Measurements from ENCODE around the gene USP32. TPM values are rescaled to one million over a fixed set of nuclear protein-coding genes. Genes with fewer than 3 reads are reported as not detected.

Gene USP32
- total RNA-seq, 1 experiment from 2014 or later, result 103 TPM

DNA sequence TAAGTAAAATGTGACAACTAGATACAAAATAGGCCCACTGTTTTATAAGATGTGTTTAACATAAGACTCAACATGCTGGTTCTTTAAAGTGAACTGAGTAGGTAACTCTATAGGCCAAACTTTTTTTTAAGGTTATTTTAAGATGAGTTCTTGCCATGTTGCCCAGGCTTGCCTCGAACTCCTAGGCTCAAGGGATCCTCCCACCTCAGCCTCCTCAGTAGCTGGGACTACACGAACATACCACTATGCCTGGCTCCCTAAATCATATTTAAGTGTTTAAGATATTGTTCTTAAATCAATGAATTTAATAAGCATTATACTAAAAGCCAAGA, 69.9 kb downstream of the USP32 start:
- Mint-ChIP-seq H3K4me3 (no peak overlapping the region), H3K9me3 (no peaks in the 10 kb centered on the region), H3K36me3 (no peaks in the 10 kb centered on the region), H3K27ac (no peak overlapping the region), H3K27me3 (ENCODE audit: low read depth) (no peaks in the 10 kb centered on the region), H3K4me1 (peaks cover 36% of the 10 kb centered on the region)
- CTCF ChIA-PET, result no interaction called here
- ATAC-seq, result no peak
- TF ChIP-seq, protein P1, sequence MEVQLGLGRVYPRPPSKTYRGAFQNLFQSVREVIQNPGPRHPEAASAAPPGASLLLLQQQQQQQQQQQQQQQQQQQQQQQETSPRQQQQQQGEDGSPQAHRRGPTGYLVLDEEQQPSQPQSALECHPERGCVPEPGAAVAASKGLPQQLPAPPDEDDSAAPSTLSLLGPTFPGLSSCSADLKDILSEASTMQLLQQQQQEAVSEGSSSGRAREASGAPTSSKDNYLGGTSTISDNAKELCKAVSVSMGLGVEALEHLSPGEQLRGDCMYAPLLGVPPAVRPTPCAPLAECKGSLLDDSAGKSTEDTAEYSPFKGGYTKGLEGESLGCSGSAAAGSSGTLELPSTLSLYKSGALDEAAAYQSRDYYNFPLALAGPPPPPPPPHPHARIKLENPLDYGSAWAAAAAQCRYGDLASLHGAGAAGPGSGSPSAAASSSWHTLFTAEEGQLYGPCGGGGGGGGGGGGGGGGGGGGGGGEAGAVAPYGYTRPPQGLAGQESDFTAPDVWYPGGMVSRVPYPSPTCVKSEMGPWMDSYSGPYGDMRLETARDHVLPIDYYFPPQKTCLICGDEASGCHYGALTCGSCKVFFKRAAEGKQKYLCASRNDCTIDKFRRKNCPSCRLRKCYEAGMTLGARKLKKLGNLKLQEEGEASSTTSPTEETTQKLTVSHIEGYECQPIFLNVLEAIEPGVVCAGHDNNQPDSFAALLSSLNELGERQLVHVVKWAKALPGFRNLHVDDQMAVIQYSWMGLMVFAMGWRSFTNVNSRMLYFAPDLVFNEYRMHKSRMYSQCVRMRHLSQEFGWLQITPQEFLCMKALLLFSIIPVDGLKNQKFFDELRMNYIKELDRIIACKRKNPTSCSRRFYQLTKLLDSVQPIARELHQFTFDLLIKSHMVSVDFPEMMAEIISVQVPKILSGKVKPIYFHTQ (CRISPR knock-in tag; IDR thresholded peaks at IDR 0.05), result no peak
- no peak for TF ChIP-seq RELA (CRISPR knock-in tag; IDR thresholded peaks at IDR 0.05; ENCODE audit: borderline replicate concordance)
- TF ChIP-seq ZNF263 (CRISPR knock-in tag; IDR thresholded peaks at IDR 0.05; ENCODE audit: low read depth), result no peak
- TF ChIP-seq CBFB (CRISPR knock-in tag; IDR thresholded peaks at IDR 0.05; ENCODE audit: low read depth), result no peak
- TF ChIP-seq SOX15 (CRISPR knock-in tag; IDR thresholded peaks at IDR 0.05), result no peak
- TF ChIP-seq PRRX2 (CRISPR knock-in tag; IDR thresholded peaks at IDR 0.05), result no peak
- TF ChIP-seq GABPB1 (CRISPR knock-in tag; IDR thresholded peaks at IDR 0.05), result no peak
- TF ChIP-seq FOXP1 (CRISPR knock-in tag; IDR thresholded peaks at IDR 0.05; ENCODE audit: borderline replicate concordance), result no peak
- no peak for TF ChIP-seq ESRRA (CRISPR knock-in tag; IDR thresholded peaks at IDR 0.05; ENCODE audit: borderline replicate concordance)
- TF ChIP-seq, protein P2, sequence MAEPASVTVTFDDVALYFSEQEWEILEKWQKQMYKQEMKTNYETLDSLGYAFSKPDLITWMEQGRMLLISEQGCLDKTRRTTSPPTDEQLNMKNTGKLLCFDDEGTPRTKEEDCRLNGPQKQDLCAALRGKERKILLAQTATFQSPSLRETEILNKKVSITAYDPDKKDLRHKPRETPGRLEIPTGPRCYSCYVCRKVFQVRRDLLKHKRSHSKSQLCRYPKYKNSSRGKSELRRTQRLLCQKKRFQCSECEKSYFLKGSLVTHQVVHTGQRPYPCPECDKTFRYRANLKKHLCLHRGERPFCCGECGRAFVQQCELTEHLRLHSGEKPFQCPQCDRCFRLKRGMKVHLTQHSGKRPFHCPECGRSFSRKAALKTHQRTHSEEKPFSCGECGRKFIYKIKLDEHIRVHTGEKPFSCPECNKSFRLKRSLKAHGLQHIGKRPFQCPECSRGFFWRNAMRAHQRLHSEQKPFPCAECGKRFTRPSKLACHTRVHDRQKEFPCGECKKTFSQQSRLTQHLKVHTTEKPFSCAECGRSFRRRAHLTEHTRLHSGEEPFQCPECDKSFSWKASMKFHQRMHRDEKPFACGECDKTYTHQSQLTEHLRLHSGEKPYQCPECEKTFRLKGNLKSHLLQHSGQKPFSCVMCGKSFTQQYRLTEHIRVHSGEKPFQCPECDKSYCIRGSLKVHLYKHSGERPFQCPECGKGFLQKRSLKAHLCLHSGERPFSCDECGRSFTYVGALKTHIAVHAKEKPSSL (CRISPR knock-in tag; conservative IDR thresholded peaks at IDR 0.05), result no peak
- TF ChIP-seq, protein P3, sequence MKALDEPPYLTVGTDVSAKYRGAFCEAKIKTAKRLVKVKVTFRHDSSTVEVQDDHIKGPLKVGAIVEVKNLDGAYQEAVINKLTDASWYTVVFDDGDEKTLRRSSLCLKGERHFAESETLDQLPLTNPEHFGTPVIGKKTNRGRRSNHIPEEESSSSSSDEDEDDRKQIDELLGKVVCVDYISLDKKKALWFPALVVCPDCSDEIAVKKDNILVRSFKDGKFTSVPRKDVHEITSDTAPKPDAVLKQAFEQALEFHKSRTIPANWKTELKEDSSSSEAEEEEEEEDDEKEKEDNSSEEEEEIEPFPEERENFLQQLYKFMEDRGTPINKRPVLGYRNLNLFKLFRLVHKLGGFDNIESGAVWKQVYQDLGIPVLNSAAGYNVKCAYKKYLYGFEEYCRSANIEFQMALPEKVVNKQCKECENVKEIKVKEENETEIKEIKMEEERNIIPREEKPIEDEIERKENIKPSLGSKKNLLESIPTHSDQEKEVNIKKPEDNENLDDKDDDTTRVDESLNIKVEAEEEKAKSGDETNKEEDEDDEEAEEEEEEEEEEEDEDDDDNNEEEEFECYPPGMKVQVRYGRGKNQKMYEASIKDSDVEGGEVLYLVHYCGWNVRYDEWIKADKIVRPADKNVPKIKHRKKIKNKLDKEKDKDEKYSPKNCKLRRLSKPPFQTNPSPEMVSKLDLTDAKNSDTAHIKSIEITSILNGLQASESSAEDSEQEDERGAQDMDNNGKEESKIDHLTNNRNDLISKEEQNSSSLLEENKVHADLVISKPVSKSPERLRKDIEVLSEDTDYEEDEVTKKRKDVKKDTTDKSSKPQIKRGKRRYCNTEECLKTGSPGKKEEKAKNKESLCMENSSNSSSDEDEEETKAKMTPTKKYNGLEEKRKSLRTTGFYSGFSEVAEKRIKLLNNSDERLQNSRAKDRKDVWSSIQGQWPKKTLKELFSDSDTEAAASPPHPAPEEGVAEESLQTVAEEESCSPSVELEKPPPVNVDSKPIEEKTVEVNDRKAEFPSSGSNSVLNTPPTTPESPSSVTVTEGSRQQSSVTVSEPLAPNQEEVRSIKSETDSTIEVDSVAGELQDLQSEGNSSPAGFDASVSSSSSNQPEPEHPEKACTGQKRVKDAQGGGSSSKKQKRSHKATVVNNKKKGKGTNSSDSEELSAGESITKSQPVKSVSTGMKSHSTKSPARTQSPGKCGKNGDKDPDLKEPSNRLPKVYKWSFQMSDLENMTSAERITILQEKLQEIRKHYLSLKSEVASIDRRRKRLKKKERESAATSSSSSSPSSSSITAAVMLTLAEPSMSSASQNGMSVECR (CRISPR knock-in tag; IDR thresholded peaks at IDR 0.05; ENCODE audit: borderline replicate concordance), result no peak
- TF ChIP-seq TEAD4 (CRISPR knock-in tag; IDR thresholded peaks at IDR 0.05), result no peak
- no peak for TF ChIP-seq NR3C1 (CRISPR knock-in tag; conservative IDR thresholded peaks at IDR 0.05; ENCODE audit: low read depth)
- no peak for TF ChIP-seq NR2C2 (CRISPR knock-in tag; IDR thresholded peaks at IDR 0.05)
- no peak for TF ChIP-seq MYBL2 (CRISPR knock-in tag; IDR thresholded peaks at IDR 0.05)
- TF ChIP-seq, protein P4, sequence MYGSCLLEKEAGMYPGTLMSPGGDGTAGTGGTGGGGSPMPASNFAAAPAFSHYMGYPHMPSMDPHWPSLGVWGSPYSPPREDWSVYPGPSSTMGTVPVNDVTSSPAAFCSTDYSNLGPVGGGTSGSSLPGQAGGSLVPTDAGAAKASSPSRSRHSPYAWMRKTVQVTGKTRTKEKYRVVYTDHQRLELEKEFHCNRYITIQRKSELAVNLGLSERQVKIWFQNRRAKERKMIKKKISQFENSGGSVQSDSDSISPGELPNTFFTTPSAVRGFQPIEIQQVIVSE (CRISPR knock-in tag; IDR thresholded peaks at IDR 0.05; ENCODE audit: borderline replicate concordance), result no peak
- no peak for DNase-seq (ENCODE audit: low spot score)
- POLR2A ChIA-PET, result no interaction called here

Measured in WTC11 (cell line).